Measurements from ENCODE around the gene SIRT5.

The SIRT5 gene

DNA sequence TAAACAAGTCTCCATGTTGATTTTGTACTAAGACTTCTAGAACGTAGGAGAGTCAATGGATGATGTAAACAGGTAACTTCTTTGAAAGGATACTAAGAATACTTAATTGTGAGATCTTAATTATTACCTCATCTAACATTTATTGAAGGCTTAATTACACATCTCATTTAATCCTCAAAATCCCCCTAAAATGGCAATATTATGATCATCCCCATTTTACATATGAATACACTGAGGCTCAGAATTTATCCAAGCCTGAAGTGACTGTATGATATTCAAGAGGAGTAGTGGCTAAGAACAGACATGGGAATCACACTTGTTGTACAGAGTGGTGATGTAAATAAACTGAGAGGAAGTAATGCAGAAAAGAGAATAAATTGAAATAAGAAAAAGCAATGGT, 63.6 kb downstream of the SIRT5 start:
- Histone ChIP-seq H3K36me3 (ENCODE audit: insufficient read depth, low read length) (peaks cover 77% of the 10 kb centered on the region; the same call in 1 of the 2 replicates), H4K20me1 (ENCODE audit: insufficient read depth, low read length, poor library complexity, severe bottlenecking) (no peaks in the 10 kb centered on the region), H3K4me2 (ENCODE audit: low read depth, low read length, poor library complexity, severe bottlenecking) (no peak overlapping the region), H3K4me3 (ENCODE audit: low read length, poor library complexity, severe bottlenecking) (no peak overlapping the region), H3K9me3 (ENCODE audit: insufficient read depth, low read depth, low read length) (no peaks in the 10 kb centered on the region), H3K27me3 (ENCODE audit: insufficient read depth, low read length, poor library complexity, severe bottlenecking) (no peaks in the 10 kb centered on the region), H3K4me1 (ENCODE audit: insufficient read depth, low read length, poor library complexity, severe bottlenecking) (no peaks in the 10 kb centered on the region), H3F3A (ENCODE audit: low read depth) (no peaks in the 10 kb centered on the region), H2AFZ (ENCODE audit: low read length) (no peak overlapping the region), H3K9me2 (replicated peaks; ENCODE audit: low read depth, low read length) (no peaks in the 10 kb centered on the region), H3K79me2 (ENCODE audit: insufficient read depth, low read length) (no peaks in the 10 kb centered on the region), H3K9ac (ENCODE audit: low read depth, low read length, poor library complexity, severe bottlenecking) (no peak overlapping the region)
- no peak for TF ChIP-seq EZH2phosphoT487 (IDR thresholded peaks at IDR 0.05; ENCODE audit: borderline replicate concordance)
- TF ChIP-seq, protein P1, sequence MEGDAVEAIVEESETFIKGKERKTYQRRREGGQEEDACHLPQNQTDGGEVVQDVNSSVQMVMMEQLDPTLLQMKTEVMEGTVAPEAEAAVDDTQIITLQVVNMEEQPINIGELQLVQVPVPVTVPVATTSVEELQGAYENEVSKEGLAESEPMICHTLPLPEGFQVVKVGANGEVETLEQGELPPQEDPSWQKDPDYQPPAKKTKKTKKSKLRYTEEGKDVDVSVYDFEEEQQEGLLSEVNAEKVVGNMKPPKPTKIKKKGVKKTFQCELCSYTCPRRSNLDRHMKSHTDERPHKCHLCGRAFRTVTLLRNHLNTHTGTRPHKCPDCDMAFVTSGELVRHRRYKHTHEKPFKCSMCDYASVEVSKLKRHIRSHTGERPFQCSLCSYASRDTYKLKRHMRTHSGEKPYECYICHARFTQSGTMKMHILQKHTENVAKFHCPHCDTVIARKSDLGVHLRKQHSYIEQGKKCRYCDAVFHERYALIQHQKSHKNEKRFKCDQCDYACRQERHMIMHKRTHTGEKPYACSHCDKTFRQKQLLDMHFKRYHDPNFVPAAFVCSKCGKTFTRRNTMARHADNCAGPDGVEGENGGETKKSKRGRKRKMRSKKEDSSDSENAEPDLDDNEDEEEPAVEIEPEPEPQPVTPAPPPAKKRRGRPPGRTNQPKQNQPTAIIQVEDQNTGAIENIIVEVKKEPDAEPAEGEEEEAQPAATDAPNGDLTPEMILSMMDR (conservative IDR thresholded peaks at IDR 0.05; ENCODE audit: low read length), result no peak

DNA sequence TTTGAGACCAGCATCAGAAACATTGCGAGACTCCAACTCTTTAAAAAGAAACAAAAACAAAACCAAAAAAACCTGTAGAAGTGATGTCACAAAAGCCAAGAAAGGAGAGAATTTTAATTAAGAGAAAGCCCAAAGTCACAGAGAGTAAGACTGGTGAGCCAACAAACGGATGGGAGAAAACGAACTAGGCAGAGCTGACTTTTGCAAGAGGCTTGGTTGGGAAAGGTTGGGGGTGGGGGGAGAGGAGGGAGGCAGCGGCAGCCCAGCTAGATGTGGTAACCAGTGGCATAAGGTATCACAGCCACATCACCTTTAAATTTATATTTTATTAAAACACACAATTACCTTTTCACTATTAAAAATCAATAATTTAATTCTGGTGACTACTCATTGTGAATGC, 64.2 kb downstream of the SIRT5 start:
- no peak overlapping the region for H2AFZ ChIP-seq (ENCODE audit: low read length)
- H3K4me3 ChIP-seq (ENCODE audit: low read length, poor library complexity, severe bottlenecking), result no peak overlapping the region
- no peaks in the 10 kb centered on the region for H3K9me2 ChIP-seq (replicated peaks; ENCODE audit: low read depth, low read length)
- no peaks in the 10 kb centered on the region for H3K9me3 ChIP-seq (ENCODE audit: insufficient read depth, low read depth, low read length)
- H4K20me1 ChIP-seq (ENCODE audit: insufficient read depth, low read length, poor library complexity, severe bottlenecking), result no peaks in the 10 kb centered on the region
- H3K36me3 ChIP-seq (ENCODE audit: insufficient read depth, low read length), result peaks cover 80% of the 10 kb centered on the region; the same call in 1 of the 2 replicates
- no peaks in the 10 kb centered on the region for H3K79me2 ChIP-seq (ENCODE audit: insufficient read depth, low read length)
- no peak overlapping the region for H3K4me2 ChIP-seq (ENCODE audit: low read depth, low read length, poor library complexity, severe bottlenecking)
- no peaks in the 10 kb centered on the region for H3K27me3 ChIP-seq (ENCODE audit: insufficient read depth, low read length, poor library complexity, severe bottlenecking)
- no peaks in the 10 kb centered on the region for H3F3A ChIP-seq (ENCODE audit: low read depth)
- TF ChIP-seq, protein P1 (conservative IDR thresholded peaks at IDR 0.05; ENCODE audit: low read length), result no peak
- TF ChIP-seq EZH2phosphoT487 (IDR thresholded peaks at IDR 0.05; ENCODE audit: borderline replicate concordance), result no peak
- no peak overlapping the region for H3K9ac ChIP-seq (ENCODE audit: low read depth, low read length, poor library complexity, severe bottlenecking)
- no peaks in the 10 kb centered on the region for H3K4me1 ChIP-seq (ENCODE audit: insufficient read depth, low read length, poor library complexity, severe bottlenecking)

DNA sequence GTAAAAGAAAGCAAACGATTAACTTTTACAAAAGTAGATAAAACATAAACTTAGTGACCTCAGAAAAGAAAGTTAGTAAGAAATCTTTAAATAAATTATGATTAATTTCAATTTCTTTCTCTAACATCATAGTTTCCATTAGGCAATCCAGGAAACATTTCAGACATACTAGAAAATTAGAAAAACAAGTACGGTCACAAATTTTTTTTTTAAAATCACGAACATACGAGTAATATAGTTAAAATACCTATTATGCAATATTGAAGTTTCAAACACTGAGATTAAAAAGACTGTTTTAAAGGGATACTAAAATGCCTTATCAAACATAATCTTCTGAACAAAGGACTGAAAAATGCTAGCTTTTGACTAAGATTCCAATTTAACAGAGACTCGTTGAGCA, 66.9 kb downstream of the SIRT5 start:
- no peaks in the 10 kb centered on the region for H3F3A ChIP-seq (ENCODE audit: low read depth)
- TF ChIP-seq, protein P1 (conservative IDR thresholded peaks at IDR 0.05; ENCODE audit: low read length), result no peak
- TF ChIP-seq EZH2phosphoT487 (IDR thresholded peaks at IDR 0.05; ENCODE audit: borderline replicate concordance), result no peak
- H3K4me2 ChIP-seq (ENCODE audit: low read depth, low read length, poor library complexity, severe bottlenecking), result no peak overlapping the region
- no peaks in the 10 kb centered on the region for H3K4me1 ChIP-seq (ENCODE audit: insufficient read depth, low read length, poor library complexity, severe bottlenecking)
- H4K20me1 ChIP-seq (ENCODE audit: insufficient read depth, low read length, poor library complexity, severe bottlenecking), result no peaks in the 10 kb centered on the region
- H3K9ac ChIP-seq (ENCODE audit: low read depth, low read length, poor library complexity, severe bottlenecking), result no peak overlapping the region
- H3K4me3 ChIP-seq (ENCODE audit: low read length, poor library complexity, severe bottlenecking), result no peak overlapping the region
- H3K36me3 ChIP-seq (ENCODE audit: insufficient read depth, low read length), result peaks cover 84% of the 10 kb centered on the region; the same call in 1 of the 2 replicates
- H3K9me2 ChIP-seq (replicated peaks; ENCODE audit: low read depth, low read length), result no peaks in the 10 kb centered on the region
- no peaks in the 10 kb centered on the region for H3K27me3 ChIP-seq (ENCODE audit: insufficient read depth, low read length, poor library complexity, severe bottlenecking)
- no peak overlapping the region for H2AFZ ChIP-seq (ENCODE audit: low read length)
- H3K9me3 ChIP-seq (ENCODE audit: insufficient read depth, low read depth, low read length), result no peaks in the 10 kb centered on the region
- H3K79me2 ChIP-seq (ENCODE audit: insufficient read depth, low read length), result no peaks in the 10 kb centered on the region
